ENCODE results near the gene KLK7.

Gene KLK7

GRCh38 chr19:51002089-51002532, 18.4 kb upstream of the KLK7 start:
- no peak overlapping the region for H3K4me3 ChIP-seq (ENCODE audit: low read depth, low read length)
- no peak for TF ChIP-seq MYC (IDR thresholded peaks at IDR 0.05; ENCODE audit: low read depth, low read length)
- TF ChIP-seq MAX (IDR thresholded peaks at IDR 0.05; ENCODE audit: low read depth, low read length), result no peak
- no peak for TF ChIP-seq POLR2A (IDR thresholded peaks at IDR 0.05; ENCODE audit: extremely low read depth, insufficient read length)
- DNase-seq (ENCODE audit: low read depth), result no peak

DNA sequence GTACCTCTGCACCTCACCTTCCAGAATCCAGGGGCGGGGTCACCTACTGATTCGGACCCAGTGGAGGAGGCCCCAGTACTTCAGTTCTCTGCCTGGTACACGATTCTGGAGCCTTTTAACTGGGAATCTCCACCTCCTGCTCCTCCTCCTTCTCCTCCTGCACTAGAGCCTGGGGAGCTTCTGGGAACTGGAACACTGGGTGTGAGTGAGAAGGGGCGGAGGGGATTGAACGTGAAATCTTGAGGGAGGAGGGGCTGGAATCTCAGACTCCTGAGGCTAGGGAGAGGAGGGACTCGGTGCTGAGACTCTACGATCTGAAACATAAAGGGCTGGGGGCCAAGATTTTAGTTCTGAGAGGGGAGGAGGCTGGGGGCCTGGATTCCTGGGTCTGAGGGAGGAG, 17.8 kb upstream of the KLK7 start, which contains the start of gene KLK8:
KLK8 (minus strand) TSS at position 90 of the 400 bp plus-strand sequence. CDS start 437 bp downstream, outside the sequence.
- no peak for TF ChIP-seq CTCF (IDR thresholded peaks at IDR 0.05; ENCODE audit: low read depth, low read length)
- TF ChIP-seq POLR2A (IDR thresholded peaks at IDR 0.05; ENCODE audit: extremely low read depth, insufficient read length), result no peak
- no peak for TF ChIP-seq MAX (IDR thresholded peaks at IDR 0.05; ENCODE audit: low read depth, low read length)
- no peak for TF ChIP-seq MYC (IDR thresholded peaks at IDR 0.05; ENCODE audit: low read depth, low read length)
- DNase-seq (ENCODE audit: low read depth), result no peak
- no peak within 1 kb of the TSS for H3K4me3 ChIP-seq (ENCODE audit: low read depth, low read length)

DNA sequence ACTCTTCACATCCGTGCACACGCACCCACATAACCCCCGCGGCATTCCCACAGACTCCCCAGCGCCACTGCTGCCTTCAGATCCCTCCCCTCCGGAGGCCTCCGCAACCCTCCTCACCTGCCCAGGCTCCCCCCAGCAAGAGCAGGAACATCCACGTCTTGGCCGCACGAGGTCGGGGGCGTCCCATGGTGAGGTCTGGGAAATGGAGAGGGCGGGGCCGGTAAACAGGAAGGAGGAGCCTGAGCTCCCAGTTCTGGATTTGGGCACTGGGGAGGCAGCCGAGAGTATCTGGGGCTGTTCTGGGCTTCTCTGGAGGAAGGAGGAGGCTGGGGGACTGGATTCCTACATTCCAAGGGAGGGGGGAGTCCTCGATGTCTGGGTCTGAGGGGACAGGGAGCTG, 17.3 kb upstream of the KLK7 start:
- DNase-seq (ENCODE audit: low read depth), result no peak
- TF ChIP-seq MYC (IDR thresholded peaks at IDR 0.05; ENCODE audit: low read depth, low read length), result no peak
- TF ChIP-seq CTCF (IDR thresholded peaks at IDR 0.05; ENCODE audit: low read depth, low read length), result no peak
- no peak for TF ChIP-seq MAX (IDR thresholded peaks at IDR 0.05; ENCODE audit: low read depth, low read length)
- no peak for TF ChIP-seq POLR2A (IDR thresholded peaks at IDR 0.05; ENCODE audit: extremely low read depth, insufficient read length)
- H3K4me3 ChIP-seq (ENCODE audit: low read depth, low read length), result no peak overlapping the region

DNA sequence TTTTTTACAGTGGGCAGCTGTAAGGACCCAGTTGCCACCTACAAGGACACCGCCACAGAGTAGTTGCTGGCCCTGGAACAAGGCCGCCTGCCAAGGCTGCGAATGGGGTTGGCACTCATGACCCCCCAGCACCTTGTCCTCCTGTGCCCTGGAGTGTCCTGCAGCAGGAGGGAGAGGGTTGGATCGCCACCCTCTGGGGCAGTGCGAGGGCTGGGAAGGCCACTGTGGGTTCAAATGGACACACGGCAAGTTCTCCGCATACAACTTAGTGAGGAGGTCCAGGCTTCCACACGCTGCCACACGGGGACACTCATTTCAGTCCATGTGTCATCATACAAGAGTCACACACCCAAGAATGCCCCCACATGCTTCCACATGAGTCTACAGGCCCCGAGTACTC, 16.7 kb upstream of the KLK7 start:
- TF ChIP-seq CTCF (IDR thresholded peaks at IDR 0.05; ENCODE audit: low read depth, low read length) (no peak), MAX (IDR thresholded peaks at IDR 0.05; ENCODE audit: low read depth, low read length) (no peak), POLR2A (IDR thresholded peaks at IDR 0.05; ENCODE audit: extremely low read depth, insufficient read length) (no peak), MYC (IDR thresholded peaks at IDR 0.05; ENCODE audit: low read depth, low read length) (no peak)

DNA sequence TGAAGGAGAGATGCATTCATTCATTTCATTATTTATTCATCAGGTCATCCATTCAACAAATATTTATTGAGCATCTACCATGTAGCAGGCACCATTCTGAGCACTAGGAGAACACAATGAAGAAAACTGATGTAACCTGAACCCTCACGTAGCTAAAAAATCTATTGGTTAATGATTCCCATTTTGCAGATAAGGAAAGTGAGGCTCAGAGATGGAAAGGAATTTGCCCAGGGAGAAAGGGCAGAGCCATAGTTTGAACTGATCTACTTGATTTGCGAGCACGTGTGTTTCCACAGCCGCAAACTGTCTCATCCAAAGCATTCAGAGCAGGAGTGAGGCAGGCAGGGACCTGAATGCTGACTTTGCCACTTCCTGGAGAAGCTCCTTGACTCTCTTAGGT, 15.0 kb upstream of the KLK7 start:
- no peak for DNase-seq (ENCODE audit: low read depth)
- TF ChIP-seq MAX (IDR thresholded peaks at IDR 0.05; ENCODE audit: low read depth, low read length), result no peak
- no peak for TF ChIP-seq MYC (IDR thresholded peaks at IDR 0.05; ENCODE audit: low read depth, low read length)
- TF ChIP-seq POLR2A (IDR thresholded peaks at IDR 0.05; ENCODE audit: extremely low read depth, insufficient read length), result no peak
- TF ChIP-seq CTCF (IDR thresholded peaks at IDR 0.05; ENCODE audit: low read depth, low read length), result no peak
- no peak overlapping the region for H3K4me3 ChIP-seq (ENCODE audit: low read depth, low read length)

More for the DNA sequence above, 16.7 kb upstream of the KLK7 start:
- H3K4me3 ChIP-seq (ENCODE audit: low read depth, low read length), result no peak overlapping the region
- DNase-seq (ENCODE audit: low read depth), result no peak

- no peak for DNase-seq (ENCODE audit: low read depth)
- H3K4me3 ChIP-seq (ENCODE audit: low read depth, low read length), result no peak overlapping the region
- TF ChIP-seq POLR2A (IDR thresholded peaks at IDR 0.05; ENCODE audit: extremely low read depth, insufficient read length) (no peak), MAX (IDR thresholded peaks at IDR 0.05; ENCODE audit: low read depth, low read length) (no peak), MYC (IDR thresholded peaks at IDR 0.05; ENCODE audit: low read depth, low read length) (no peak), CTCF (IDR thresholded peaks at IDR 0.05; ENCODE audit: low read depth, low read length) (no peak)
Observed at GRCh38 chr19:50998061-50998460, 14.3 kb upstream of the KLK7 start.

Data from NB4 (cell line).